Ascending aorta (tissue), 2 donors: ENCODE results near the gene SART3. TPM values are rescaled to one million over a fixed set of nuclear protein-coding genes. Genes with fewer than 3 reads are reported as not detected.

Experiments used
- DNase-seq, 2 donors: peaks; one replicate each; pipeline ENCODE4 v3.0.0-alpha.2; 2019; ENCODE audit warnings: low spot score in 2 of 2
- H3K27ac ChIP-seq, 2 donors: fragments of 200-600 bp; sonication (generic); one replicate each; pipeline ENCODE4 v1.5.1; 2016 to 2017; ENCODE audit warnings: mild to moderate bottlenecking in 1 of 2
- H3K27me3 ChIP-seq: fragments of 200-600 bp; sonication (generic); one replicate; pipeline ENCODE4 v1.5.1; 2017
- H3K36me3 ChIP-seq, 2 donors: fragments of 200-600 bp; sonication (generic); one replicate each; pipeline ENCODE4 v1.5.1; 2016
- H3K4me1 ChIP-seq, 2 donors: fragments of 200-600 bp; sonication (generic); one replicate each; pipeline ENCODE4 v1.5.1; 2016 to 2017; ENCODE audit warnings: mild to moderate bottlenecking in 1 of 2
- H3K4me3 ChIP-seq, 2 donors: fragments of 200-600 bp; sonication (generic); one replicate each; pipeline ENCODE4 v1.5.1; 2016 to 2017; ENCODE audit warnings: mild to moderate bottlenecking in 1 of 2
- H3K9me3 ChIP-seq, 2 donors: fragments of 200-600 bp; sonication (generic); one replicate each; pipeline ENCODE4 v1.5.1; 2016
- intact Hi-C: fragments of 100-400 bp; cut with DNase I; formaldehyde crosslinking; loops from one replicate; pipeline ENCODE4 v1.15.1; 2023
- total RNA-seq: library from RNA; depleted of rRNA; stranded (reverse); fragments of >200 nt; gene quantifications from one replicate; pipeline ENCODE4 v1.1.0, GENCODE V29; 2016
- TF ChIP-seq, protein P1 (sequence below), 3 experiments: fragments of 200-600 bp in 2 of 3; fragments of 450-650 bp in 1 of 3; sonication (generic) in 2 of 3; IDR thresholded peaks; one replicate each; pipeline ENCODE4 v1.5.1; 2016 to 2019; ENCODE audit warnings: antibody characterized with exemption in 3 of 3, mild to moderate bottlenecking in 1 of 3, moderate library complexity in 1 of 3

SART3 gene
- total RNA-seq, 1 donor from 2014 or later = 22.9 TPM

- intact Hi-C loops = loop anchor here (5.0 to 10.0 kb wide), 4 partner anchors 165 to 1065 kb away; partner anchors contain the start of genes MMAB, MVK and PWP1
- Histone ChIP-seq H3K4me3 (no peak overlapping the region), H3K4me1 (peaks cover 0 to 2% of the 10 kb centered on the region in 2 donors), H3K9me3 (no peaks in the 10 kb centered on the region), H3K36me3 (no peaks in the 10 kb centered on the region), H3K27me3 (no peaks in the 10 kb centered on the region), H3K27ac (no peak overlapping the region)
- DNase-seq = no peak
- TF ChIP-seq, protein P1, sequence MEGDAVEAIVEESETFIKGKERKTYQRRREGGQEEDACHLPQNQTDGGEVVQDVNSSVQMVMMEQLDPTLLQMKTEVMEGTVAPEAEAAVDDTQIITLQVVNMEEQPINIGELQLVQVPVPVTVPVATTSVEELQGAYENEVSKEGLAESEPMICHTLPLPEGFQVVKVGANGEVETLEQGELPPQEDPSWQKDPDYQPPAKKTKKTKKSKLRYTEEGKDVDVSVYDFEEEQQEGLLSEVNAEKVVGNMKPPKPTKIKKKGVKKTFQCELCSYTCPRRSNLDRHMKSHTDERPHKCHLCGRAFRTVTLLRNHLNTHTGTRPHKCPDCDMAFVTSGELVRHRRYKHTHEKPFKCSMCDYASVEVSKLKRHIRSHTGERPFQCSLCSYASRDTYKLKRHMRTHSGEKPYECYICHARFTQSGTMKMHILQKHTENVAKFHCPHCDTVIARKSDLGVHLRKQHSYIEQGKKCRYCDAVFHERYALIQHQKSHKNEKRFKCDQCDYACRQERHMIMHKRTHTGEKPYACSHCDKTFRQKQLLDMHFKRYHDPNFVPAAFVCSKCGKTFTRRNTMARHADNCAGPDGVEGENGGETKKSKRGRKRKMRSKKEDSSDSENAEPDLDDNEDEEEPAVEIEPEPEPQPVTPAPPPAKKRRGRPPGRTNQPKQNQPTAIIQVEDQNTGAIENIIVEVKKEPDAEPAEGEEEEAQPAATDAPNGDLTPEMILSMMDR (IDR thresholded peaks at IDR 0.05) = no peak
Observed at GRCh38 chr12:108509806-108510205, 51.2 kb downstream of the SART3 start.

GRCh38 chr12:108507971-108508642 lies 52.9 kb downstream of the SART3 start:
- intact Hi-C loops = no loop called here
- Histone ChIP-seq H3K9me3 (no peaks in the 10 kb centered on the region), H3K27me3 (no peaks in the 10 kb centered on the region)

DNA sequence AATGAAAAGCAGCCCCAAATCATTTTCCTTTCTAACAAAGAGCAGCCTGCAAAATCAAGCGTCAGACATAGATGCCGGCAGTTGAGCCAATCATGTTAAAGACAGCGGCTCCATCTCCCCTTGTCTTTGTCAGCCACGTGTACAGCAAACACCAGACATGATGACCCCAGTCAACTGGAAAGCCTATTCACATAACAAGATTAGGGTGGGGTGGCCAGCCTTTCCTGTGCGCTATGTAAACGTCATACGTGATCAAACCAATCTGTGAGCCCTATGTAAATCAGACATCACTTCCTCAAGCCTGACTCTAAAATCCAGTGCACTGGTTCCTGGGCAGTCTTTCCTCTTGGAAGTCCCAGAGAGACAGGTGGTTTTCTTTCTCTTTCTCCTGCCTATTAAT lies 55.8 kb downstream of the SART3 start:
- DNase-seq = no peak
- Histone ChIP-seq H3K36me3 (no peaks in the 10 kb centered on the region), H3K4me3 (no peak overlapping the region), H3K9me3 (no peaks in the 10 kb centered on the region), H3K27me3 (no peaks in the 10 kb centered on the region), H3K27ac (no peak overlapping the region), H3K4me1 (no peaks in the 10 kb centered on the region)
- TF ChIP-seq, protein P1 (IDR thresholded peaks at IDR 0.05) = no peak
- intact Hi-C loops = no loop called here

More at GRCh38 chr12:108507971-108508642, 52.9 kb downstream of the SART3 start:
- Histone ChIP-seq H3K4me1 (no peaks in the 10 kb centered on the region), H3K4me3 (no peak overlapping the region), H3K27ac (no peak overlapping the region), H3K36me3 (no peaks in the 10 kb centered on the region)
- TF ChIP-seq, protein P1 (IDR thresholded peaks at IDR 0.05) = no peak
- DNase-seq = no peak

DNA sequence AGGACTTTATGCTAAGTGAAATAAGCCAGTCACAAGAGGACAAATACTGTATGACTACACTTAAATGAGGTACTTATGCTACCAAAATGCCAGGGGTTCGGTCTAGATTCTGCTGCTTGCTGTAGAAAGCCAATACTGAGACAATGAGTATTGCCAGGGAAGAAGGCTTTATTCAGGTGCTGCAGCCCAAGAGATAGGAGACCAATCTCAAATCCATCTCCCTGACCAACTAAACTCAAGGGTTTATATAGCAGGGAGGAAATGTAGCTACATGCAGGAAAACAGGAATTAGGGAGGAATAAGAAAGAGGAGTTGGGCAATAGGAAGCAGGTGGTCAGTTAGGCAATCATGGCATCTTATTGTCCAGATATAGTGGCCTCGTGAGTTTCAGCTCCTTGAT lies 58.1 kb downstream of the SART3 start:
- Histone ChIP-seq H3K27me3 (no peaks in the 10 kb centered on the region), H3K4me3 (no peak overlapping the region), H3K27ac (no peak overlapping the region), H3K36me3 (no peaks in the 10 kb centered on the region), H3K4me1 (no peaks in the 10 kb centered on the region), H3K9me3 (no peaks in the 10 kb centered on the region)
- DNase-seq = no peak
- TF ChIP-seq, protein P1 (IDR thresholded peaks at IDR 0.05) = no peak
- intact Hi-C loops = no loop called here

- no peaks in the 10 kb centered on the region for H3K27me3 ChIP-seq
- no peak for DNase-seq
- H3K9me3 ChIP-seq = no peaks in the 10 kb centered on the region
- TF ChIP-seq, protein P1 (IDR thresholded peaks at IDR 0.05) = no peak
- intact Hi-C loops = no loop called here
- no peaks in the 10 kb centered on the region for H3K4me1 ChIP-seq
- H3K27ac ChIP-seq = no peak overlapping the region
- no peak overlapping the region for H3K4me3 ChIP-seq
- no peaks in the 10 kb centered on the region for H3K36me3 ChIP-seq
Observed at GRCh38 chr12:108498136-108498535, 62.8 kb downstream of the SART3 start.
